IPS-NIHi11 (cell line): ENCODE results near the gene RBM44.

Experiments
- DNase-seq: peaks from one replicate; pipeline ENCODE4 v3.0.0; 2012; ENCODE audit warnings: mixed read lengths, low spot score

Gene RBM44

DNA sequence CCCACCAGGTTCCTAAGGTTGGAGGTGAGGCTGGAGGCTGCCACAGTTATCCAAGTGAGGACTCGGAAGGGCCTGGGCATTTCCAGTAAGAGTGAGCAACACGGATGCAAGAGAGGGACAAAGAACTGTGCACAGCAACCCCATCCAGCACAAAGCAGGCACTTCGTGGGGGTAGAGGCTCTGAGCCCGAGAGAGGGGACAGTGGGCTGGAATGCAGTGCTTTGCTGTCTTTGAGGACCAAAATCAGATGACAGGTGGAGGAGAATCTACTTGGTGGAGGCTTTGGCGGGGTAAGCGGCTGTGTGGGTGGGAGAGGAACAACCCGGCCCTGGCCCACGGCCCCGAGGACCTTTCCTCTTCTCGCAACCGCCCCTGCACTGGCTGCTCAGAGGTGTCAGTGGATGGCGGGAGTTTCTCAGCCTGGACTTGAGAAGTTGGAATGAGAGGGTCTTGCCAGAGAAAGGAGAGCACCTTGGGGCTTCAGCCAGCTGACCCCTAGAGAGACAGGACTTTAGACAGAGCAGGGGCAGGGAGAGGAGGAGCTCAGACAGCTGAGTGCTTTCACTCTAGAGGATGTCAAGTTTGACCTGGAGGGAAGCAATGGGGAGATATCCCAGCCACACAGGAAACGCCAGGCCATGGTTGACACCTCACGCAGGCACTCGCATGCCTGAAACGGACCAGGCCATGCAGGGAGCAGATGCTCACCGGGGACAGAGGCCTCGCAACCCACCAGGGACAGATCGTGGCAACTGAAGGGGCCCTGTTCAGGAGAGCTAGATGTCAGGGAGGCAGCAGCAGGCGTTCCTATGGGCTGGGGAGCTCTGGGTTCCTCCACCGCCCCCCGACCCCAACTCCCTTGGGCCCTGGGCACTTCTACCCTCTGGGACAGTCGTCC is 72.4 kb downstream of the RBM44 start:
- DNase-seq, result peak; percentile 15

DNA sequence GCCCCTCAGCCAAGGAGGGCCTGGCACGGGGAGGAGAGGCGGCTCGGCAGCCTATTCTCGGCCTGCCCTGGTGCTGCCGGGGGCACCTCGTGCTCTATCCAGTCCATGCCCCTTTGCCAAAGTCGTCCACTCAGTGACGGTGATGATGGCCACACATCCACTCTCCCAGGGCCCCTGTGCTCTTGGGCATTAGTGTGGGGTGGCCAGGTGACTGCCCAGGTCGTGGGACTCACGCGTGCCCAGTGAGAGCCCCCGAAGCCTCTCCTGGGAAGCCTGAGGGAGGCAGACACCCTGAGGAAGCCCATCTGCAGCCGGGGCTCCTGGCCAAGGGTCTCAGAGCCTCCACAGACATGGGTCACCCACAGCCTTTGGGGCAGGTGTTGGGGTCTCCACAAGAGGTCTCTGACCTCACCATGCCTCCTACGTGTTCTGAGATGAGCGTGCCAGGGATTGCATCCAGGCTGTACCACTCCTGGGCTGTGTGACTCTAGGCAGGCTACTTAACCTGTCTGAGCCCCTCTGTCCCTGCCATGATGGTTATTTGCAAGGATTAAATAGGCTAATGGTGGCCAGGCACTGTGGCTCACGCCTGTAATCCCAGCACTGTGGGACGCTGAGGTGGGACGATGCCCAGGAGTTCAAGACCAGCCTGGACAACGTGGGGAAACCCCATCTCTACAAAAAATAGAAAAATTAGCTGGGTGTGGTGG is 73.8 kb downstream of the RBM44 start:
- DNase-seq, result no peak

DNA sequence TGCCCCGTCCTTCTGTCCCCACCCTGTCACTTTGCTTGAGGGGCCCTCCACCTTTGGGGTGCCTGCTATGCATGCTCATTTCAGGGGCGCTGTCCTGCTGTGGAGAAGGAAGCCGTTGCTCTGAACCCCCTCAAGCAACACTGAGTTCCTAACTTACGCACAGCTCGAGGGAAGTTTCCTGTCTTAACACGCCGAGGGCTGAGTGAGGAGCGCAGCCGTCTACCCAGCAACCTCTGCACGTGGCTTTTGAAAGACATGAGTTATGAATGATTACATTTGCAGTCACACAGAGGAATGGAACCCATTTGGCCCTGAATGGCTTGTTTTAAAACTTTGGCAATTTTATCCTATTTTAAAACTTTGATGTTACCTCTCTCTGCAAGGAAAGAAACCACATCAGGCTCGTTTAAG is 74.8 kb downstream of the RBM44 start:
- no peak for DNase-seq

DNA sequence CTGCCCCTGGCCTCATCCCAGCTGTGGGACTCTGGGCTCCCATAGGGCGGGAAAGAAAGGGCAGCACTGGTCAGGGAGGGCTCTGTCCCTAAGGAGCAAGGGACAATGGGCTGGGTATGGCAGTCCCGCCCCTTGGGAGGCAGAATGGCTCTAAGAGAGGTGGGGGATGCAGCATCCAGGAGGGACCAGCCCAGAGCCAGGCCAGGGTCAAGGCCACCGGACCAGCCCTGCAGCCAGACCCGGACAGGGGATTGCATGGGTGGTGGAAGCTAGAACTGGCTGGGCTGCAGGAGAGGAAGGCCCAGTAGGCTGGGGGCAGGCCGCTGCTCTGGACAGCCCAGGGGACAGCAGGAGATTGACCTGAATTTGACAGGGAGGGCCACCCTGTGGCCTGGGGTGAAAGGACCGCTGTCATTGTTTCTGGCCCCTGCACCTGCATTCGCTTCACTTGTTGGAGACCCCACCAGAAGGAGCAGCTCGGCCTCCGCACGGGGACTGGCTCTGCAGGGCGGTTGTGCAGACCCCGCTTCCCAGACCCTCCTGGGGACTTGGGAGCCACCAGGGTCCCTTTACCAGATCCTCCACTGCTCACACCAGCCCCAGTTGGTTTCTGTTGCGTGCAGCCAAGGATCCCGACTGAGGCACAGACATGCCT is 75.4 kb downstream of the RBM44 start:
- peak; percentile 17 for DNase-seq

DNA sequence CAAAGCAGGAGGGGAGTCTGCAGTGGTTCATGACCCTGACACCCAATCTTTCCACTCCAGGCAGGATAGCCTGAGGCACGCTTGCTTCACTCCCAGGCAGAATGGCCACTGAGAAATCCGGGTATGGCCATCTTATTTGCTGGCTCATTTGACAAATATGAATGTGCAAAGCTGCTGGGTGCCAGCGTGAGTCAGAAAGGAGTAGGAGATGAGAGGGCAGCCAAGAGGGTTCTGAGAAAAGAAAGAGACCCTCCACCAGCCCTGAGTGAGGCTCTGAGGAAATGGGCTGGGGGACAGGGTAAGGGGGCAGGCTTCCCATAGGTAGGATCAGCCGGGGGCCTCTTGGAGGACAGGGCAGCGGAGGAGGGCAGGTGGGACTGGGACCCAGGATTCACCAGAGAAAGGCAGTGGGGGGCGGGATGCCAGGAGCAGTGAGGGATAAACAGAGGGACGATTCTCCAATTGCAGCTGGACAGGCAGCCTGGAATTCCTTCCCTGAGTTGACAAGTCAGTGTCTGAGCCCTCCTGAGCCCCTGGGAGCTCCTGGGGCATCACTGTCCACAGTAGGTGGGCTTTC is 76.1 kb downstream of the RBM44 start:
- peak; percentile 33 for DNase-seq

DNA sequence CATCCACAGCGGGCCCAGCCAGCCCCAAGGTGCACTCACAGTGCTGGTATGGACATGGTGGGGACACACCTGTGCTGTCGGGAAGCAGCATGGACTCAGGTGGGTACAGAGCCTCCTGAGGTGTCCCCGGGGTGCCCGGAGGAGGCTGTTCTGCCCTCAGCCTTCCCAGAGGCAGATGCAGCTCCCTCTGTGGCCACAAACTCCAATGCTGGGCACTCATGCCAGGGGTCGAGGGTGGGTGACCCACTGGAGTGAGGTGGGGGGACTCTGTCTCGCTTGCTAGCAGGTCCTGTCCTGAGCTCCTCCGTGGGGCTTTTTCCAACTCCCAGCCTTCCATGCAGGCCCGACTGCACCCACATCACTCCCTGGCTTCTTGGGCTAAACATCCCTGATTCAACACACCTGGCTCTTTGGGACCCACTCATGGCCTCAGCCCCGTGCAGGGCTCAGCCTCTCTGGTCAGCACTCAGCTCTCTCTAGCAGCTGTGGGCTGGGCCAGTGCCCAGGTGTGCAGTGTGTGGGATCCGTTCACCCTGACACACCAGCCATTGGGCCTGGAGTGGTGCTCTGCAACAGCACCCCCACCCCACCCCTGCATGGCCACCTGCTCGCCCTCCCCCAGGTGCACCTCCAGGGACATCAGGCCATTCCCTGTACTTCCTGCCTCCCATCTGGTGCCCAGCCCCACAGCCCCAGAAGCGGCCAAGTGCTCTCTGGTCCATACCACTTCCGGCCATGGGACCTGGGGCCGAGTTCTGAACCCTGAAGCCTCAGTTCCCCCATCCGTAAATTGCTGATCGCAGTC is 76.9 kb downstream of the RBM44 start:
- peak; percentile 14 for DNase-seq

DNA sequence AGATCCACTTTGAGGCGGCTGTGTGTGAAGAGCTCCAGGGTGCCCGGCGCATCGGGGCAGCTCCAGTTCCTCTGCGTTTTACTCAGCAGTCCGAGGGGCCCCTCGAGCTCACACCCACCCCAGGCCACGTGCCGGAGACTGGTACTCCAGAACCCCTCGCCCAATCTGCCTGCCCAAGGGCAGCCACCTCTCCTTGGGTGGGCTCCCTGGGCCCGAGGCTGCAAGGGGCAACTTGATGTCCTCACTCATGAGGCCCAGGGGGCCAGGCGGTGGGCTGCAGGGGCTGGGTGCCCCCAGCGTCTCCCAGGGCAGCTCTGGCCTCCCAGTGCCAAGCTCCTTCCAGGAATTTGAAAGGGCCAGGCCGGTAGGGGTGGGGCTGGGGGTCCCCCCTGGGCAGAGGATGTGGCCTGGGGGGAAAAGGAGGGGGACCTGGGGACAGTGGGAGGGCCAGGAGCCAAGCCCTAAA is 77.5 kb downstream of the RBM44 start:
- DNase-seq, result peak; percentile 6

DNA sequence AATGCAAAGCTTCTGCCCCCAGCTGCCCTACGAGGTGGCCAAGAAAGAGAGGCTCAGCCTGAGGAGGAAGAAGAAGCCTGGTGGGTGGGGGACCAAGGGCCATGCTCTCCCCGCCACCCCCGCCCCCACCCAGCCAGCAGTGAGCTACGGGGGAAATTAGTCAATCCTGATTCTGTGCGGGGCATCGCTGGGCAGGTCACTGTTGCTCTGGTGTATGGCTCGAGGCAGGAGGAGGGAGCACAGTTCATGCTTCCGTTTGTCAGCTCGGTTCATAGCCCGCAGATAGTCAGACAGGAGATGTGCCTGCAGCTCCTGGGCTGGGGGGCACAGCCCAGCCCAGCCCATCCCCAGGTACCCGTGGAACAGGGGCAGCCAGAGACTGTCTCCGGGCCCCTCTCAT is 78.0 kb downstream of the RBM44 start:
- DNase-seq, result peak; percentile 5

DNA sequence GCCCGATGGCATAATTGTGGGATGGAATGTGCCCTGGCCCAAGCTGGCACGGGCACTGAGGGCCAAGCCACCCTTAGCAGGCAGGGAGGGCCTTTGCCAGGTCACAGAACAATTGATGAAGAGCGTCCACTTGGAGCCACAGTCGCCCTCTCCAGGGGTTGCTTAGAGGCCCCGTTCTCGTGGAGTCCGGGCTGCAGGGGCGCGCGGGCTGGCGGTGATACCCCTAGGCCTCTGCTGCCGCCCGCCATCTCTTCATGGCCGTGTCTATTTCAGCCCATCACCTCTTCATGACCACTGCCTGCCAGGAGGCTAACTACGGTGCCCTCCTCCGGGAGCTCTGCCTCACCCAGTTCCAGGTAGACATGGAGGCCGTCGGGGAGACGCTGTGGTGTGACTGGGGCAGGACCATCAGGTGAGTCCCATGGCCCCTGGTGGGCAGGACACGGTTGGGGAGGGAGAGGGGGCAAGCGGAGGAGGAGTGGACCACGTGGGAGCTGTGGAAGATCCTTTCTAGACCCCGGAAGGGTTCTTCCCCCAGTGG is 78.4 kb downstream of the RBM44 start:
- DNase-seq, result peak; percentile 8

DNA sequence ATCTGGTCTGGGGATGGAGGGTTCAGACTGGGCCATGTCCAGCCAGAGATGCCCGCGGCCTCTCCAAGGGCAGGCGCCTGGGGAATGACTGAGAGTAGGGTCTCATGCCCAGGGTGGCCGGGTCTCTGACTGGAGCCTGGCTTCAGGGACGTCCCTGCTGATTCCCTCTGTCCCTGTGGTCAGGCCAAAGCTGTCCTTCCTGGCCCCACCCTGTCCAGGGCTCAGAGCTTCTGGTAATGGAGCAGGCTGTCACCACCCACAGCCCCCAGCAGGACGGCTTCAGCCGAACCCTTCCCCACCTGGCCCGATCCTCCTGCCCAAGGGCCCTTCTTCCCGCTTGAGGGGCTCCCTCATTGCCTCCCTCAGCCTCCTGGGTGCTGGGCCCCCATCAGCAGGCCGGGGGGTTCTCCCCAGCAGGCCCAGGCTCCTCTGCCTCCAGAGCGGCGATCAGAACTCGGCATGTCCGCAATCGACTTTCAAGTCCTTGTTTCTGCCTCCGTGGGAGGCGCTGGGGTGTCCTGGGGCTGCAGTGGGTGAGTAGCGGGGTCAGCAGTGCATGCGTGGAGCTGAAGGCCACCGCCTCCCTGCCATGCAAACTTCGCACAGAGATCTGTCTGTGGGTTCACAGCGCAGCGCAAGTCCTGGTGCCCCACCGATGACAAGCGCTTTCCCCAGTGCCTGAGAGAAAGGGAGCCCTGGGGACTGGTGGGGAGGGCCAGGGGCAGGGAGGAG is 79.2 kb downstream of the RBM44 start:
- peak; percentile 7 for DNase-seq

DNA sequence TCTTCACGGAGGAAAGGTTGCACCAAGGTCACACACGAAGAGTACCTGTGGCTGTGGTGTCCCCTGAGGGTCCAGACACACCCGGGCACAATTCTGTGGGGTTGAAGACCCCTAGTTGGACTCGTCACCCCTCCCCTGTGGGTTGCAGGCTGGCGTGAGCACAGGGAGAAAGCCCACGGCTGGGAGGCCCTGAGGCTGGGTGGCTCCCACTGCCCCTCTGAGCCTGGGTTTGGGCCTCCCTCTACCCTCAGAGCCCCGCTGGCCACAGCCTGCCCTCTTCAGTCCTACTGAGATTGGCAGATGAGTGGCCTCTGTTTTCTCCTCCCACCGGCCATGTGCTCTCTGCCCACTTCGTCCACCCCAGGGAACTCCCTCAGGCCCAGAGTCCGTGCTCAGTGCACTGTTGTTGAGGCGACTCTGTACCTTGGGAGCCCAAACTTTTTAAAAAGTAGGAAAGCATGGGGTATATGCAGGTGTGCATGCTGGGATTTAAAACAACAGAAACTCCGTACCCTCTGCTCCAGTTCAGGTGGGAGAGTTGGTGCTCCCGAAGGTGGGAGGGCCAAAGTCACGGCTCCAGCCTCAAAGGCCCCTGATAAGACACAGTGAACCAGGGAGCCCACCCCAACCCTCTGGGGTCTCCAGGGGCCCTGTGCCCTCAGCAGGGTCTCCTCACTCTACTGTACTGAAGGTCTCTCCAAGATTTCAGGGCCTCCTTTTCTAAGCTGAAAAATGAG is 79.9 kb downstream of the RBM44 start:
- DNase-seq, result peak; percentile 9

DNA sequence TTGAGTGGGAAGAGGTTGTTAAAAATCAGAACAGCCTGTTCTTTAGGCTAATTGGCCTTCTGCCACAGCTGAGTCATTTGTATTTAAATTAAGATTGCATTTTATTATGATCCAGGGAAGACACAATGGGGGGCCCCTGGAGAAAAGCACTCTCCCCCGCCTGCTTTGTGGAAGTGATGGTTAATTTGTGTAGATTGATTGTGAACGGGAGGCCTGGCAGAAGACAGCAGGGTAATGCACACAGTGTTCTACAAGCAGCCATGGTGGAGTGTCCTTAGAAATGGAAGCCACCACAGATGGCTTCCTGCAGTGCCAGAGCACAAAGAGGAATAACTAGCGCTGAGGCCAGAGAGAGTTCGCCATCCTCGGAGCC is 80.5 kb downstream of the RBM44 start:
- DNase-seq, result no peak

DNA sequence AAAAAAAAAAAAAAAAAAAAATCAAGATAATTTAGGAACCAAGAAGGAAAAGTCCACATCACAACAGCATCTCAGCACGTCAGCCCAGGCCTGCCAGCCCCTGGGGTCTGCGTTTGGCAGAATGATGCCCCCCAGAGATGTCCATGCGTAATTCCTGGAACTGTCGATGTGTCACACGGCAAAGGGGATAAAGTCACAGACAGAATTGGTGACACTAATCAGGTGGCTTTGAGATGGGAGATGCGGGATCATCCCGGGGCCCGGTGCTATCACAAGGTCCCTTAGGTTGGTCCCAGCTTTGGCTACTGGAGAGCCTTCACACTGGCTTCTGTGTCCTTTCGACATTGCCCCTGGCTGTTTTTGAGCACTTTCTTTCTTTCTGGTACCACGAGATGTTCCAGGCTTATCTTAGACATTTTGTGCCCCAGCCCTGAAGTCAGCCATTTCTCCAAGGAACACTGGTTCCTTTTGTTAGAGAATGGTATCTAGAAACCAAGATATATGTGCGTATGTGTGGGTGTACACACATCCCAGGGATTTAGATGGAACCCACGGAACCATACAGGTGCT is 81.5 kb downstream of the RBM44 start:
- DNase-seq, result no peak

DNA sequence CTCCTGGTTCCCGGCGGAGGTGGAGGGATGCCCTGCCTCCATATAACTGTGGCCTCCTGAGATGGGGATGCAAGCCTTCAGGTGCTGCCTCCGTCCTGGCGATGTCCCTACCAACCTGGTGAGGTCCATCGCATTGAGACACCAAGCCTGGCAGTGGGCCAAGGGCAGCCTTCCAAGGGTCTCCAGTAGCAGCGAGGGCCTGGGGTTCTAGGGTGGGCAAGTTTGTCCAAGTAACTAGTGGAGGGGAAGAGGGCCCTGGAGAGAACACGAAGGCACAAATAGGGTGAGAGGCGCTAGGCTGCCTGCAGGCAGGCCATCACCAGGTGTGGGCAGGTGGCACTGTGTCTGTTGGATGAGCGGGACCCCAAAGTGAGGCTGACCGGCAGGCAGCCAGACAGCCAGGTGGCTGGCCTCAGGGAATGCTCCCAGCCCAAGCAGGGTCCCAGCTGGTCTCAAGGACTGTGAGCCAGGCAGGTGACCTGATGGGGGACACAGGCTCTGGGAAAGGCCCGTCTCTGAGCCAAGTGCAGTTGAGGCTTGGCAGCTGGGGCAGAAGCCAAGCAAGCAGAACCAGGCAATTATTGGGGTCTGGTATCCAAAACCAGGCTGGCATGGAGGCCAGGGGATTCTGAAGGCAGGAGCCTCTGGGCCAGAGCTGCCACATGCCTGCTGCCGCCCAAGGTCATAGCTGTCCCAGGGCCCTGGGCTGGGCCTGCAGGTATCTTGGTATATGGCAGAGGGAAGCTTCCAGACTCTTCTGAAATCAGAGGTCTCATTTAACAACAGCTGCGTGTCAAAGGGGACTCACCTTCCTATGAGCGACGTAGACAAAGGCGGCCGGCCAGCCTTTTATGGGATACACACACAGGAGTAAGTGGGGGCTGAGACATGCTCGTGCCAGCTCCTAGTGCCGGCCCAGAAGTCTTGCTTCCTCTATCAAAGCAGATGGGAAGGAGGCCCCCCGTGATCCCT is 84.2 kb downstream of the RBM44 start:
- DNase-seq, result no peak

DNA sequence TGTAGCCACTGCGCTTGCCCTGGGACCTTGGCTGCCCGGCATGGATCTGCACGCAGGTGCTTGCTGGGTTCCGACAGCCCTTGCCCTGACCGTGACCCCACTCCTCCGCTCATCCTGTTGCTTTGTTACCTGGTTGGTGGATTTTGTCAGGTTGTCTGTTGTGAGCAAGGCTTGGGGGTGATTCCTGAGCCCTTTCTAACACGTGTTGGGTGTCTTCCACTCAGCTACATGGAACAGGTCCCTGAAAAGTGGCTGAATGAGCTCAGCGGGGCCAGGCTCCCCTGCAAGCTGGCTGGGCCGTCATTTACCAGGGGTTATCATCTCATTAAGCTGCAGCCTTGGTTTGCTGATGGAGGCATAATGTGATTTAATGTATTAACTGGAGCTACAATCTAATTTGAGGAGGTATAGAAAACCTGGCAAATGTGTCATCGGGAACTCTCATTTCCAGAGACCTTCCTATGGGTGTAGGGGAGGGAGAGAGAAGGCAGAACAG is 85.4 kb downstream of the RBM44 start:
- no peak for DNase-seq

DNA sequence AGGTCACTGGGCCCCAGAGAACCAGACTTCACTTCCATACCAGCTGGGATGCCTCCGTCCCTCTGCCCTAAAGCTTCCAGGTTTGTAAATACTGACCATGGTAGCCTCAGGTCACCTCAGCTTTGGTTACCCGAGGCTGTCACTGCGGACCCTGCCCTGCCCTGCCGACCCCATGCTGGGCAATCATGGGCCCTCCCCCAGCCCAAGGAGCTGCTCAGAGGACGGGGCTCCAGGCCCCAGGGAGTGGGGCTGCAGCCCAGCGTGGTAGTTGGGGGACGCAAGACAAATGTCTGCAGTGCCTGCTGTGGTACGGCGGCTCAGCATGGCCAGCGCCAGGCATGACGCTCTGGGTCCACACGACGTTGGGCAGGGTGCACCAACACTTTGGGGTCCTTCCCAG is 86.1 kb downstream of the RBM44 start:
- no peak for DNase-seq

DNA sequence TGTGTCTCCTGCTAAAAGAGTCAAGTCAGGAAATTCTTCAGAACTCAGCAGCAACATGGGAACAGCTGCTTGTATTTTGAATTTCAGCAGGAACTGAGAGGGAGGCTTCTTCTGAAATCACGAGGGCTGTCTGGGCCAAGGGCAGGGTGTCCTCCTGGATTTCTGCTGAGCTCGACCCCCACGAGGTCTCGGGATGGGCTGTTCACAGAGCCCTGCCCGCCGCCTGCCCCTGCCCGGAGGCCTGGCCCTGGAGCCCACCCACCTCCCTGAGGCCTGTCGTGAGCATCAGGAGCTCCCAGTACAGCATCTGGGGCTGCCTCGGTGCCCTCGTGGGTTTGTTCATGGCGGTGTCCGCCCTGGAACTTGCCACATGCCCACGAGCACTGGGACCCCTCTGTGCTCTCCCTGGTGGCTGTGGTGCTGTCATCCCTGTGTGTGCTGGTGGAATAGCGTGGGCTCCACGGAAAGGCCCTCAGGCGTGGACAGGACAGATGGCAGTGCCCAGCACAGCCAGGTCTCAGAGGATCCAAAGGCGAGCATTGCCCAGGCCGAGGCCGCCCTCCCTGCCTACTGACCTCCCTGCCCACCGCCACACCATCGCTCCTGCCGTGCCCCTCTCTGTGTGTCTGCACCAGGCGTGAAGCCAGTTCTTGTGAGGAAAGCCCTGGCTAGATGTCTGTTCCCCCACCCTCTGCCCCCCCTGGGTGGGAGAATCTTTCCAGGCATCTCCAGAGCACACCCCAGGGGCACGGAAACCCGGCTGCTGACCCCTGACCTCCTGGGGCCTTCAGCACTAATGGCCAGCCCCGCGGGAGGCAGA is 86.7 kb downstream of the RBM44 start:
- DNase-seq, result no peak
